Measurements from ENCODE around the gene NGB.
"Not testable (repeated sequence)": the region's sequence is repeated elsewhere in the genome, so short reads cannot be mapped to it uniquely, and the experiment has no call there.

Gene NGB

GRCh38 chr14:77290705-77291104 is 19.7 kb upstream of the NGB start:
- no peak for DNase-seq

DNA sequence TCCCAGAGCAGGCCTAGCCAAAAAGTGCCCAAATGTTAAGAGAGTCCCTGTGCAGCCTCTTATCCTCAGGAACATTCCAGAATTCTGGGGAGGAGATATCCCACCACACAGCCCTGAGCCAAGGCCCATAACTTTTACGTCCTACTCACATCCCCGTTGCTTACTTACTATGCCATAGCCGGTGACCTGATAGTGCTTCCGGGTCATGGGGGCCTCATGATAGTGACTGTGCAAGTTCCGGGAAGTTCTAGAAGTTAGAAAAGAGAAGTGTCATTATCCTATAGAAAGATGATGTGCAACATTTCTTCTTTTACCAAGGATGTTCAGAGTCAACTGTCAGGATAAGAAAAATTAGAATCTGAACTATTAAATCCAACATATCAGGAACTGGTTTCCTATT is 15.6 kb upstream of the NGB start:
- no peak for DNase-seq

- no peak for DNase-seq
These were observed 13.5 kb upstream of the NGB start for GRCh38 chr14:77284466-77284865.

DNA sequence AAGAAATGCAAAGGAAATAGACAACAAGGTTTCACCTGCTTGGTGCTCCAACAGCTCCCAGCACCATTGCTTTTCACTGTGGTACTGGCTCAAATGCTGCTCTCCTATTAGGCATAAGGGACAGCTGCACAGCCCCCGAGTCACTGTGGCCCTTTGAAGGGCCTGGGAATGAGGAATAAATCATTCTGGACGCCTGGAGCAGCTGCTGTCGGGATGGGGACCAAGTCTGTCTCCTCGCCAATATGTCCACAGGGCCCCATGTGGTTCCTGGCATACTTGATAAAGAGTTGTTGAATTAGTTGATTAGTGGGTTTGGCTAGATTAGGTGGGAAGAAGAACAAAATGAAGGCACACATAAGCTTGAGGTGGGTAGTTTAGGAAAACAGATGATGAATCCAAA is 13.1 kb upstream of the NGB start:
- DNase-seq = no peak

DNA sequence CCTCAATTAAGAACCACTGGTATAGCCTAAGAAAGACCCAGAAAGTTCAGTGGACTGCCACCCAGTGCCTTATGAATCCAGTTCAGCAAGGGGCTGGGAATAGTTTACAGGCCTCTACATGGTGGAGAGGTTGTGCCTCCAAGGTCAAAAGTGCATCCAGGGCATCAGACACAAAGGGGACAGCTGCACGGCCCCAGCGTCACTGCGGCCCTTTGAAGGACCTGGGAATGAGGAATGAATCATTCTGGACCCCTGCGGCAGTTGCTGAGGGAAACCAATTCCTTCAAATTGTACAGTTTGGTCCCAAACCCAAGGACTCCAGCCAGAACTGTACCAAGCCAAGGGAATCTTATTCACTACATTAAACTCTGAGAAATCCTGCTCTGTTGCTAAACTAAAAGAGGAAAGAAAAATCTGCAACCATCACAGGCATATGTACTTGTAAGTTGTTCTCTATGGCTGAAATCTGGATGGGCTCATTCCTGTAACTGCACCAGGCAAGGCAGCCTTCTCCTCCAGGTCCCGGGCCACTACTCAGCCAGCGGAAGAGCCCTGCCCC is 10.9 kb upstream of the NGB start:
- no peak for DNase-seq

DNA sequence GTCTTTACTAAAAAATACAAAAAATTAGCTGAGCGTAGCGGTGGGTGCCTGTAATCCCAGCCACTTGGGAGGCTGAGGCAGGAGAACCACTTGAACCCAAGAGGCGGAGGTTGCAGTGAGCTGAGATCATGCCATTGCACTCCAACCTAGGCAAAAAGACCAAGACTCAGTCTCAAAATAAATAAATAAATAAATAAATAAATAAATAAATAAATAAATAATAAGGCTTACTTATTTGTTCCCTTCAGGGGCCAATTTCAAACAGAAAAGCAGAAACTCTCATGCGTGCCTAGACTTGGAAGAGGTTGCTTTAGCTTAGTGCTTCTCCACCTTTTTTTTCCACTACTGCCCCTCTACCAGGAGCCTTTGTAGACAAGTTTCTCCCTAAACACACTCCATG is 9.9 kb upstream of the NGB start:
- not testable (repeated sequence) for DNase-seq

DNA sequence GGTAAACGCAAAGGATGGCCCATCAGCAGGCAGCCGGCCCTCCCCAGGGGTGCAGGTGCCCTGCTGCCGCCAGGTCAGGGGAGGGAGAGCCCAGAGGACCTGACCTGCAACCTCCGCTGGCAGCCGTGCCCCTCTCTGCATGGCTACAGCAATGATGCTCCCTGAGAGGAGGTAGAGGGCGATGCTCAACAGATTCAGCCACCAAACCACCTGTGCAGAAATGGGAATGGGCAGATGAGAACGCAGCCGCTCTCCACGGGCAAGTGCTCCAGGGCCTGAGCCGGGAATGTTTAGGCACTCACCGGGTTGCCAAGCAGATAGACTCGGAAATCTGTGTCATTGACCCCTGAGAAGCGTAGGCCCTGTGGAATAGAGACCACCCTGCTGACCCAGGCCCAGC is 8.7 kb upstream of the NGB start:
- DNase-seq = no peak

GRCh38 chr14:77278461-77279230 is 7.6 kb upstream of the NGB start:
- DNase-seq = no peak

GRCh38 chr14:77276959-77277358 is 6.0 kb upstream of the NGB start:
- no peak for DNase-seq

- DNase-seq = no peak
These were observed 5.4 kb upstream of the NGB start for GRCh38 chr14:77276295-77276935.

DNA sequence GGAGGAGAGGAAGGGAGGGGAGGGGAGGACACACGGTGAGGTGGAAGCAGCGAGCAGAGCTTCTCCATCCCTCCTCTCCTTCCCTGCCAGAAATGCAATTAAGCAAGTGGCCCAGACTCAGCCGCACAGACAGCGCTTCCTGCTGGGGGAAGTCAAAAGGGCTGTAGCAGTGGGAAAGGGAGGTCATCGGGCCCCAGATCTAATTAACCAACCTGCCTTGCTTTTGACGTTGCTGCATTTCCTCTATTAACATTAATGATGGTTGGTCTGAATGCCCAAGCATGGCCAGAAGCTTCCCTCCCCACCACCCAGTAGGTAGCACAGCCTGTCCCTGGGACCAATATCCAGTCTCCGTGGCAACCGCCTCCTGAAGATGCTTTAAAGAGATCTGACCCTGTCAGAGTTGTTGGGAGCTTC is 4.6 kb upstream of the NGB start:
- DNase-seq = no peak

DNA sequence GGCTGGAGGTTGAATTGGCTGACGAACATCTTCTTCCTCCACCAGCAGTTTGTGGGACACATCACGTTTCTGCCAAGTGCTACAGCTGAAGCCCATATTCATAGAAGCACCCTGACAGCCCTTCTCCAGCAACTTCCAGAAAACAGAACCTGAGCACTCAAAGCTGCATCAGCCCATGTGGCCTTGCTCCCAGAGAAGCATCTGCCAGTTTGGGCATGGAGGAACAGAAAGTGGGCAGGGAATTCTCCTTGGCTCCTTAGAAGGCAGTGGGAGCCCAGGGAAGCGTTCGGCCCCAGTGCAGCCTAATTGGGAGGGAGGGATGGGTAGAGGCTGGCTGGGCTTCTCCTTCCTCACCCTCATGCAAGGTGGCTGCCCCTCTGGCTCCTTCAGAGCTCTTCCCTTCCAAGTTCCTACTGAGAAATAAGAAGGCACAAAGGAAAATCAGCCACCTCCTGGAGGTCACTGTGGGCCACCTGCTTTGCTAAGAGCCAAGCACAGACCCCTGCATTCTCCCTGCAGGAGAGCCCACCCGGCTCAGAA is 4.1 kb upstream of the NGB start:
- no peak for DNase-seq

GRCh38 chr14:77273796-77274195 is 2.8 kb upstream of the NGB start:
- DNase-seq = no peak

GRCh38 chr14:77272261-77272660 is 1.3 kb upstream of the NGB start:
- no peak for DNase-seq

- DNase-seq = no peak
These were observed 469 bp downstream of the NGB start for GRCh38 chr14:77270361-77271112.

DNA sequence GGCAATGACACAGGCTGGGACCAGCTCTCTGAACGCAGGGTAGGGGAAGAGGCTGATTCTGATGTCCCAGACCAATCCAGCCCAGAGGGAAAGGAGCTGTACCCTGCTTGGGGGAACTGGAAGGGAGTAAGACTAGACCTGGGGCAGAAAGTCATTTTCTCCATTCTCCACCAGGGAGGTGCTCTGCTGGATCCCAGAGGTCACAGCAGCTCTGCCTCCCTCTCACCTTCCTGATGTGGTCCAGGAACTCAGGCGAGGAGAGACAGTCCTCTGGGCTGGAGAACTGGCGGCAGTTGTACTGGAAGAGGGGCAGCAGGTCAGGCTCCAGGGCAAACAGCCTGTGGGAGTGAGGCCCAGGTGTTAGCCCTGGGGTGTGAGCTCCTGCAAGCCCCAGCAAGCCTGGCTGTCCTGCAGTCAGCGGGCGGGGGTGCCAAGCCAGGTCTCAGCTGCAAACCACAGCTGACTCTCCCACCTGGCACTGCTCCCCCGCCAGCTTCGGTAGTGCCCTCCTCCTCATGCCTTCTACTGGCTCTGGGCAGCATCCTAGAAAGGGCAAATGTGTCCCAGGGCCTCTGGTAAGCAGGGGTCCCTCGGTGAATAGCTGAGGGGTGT is 1.9 kb downstream of the NGB start:
- DNase-seq = no peak

DNA sequence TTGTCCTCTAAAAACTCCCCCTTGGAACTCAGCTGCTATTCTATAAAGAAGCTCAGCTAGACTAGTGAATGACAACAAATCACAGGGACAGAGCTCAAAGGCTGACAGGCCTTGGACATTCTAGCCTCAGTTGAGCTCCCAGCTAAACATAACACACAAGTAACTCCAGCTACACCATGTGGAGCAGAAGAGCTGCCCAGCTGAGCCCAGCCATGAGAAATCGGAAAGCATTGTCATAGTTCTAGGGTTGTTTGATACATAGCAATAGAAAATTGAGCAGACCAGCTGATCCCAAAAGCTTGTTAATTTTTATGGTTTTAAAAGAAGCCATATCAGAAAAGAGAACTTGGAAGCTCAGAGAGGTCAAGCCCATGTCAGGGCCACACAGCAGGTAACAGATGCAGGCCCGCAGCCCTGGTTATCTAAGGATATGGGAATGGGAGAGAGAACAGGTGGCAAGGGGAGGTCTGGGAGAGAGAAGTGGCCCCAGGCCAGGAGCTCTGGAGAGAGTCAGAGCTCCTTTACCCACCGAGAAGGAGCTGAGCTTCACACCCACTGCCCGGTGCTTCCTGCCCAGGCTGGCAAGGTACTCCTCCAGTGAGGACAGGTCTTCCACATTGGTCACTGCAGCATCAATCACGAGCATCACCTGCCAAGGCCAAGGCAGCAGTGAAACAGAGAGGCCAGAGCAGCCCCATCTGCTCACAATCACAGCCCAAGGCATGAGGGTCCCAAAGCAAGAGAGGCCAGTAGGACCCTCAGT is 2.9 kb downstream of the NGB start:
- DNase-seq = no peak

GRCh38 chr14:77266336-77266735 is 4.7 kb downstream of the NGB start:
- no peak for DNase-seq

GRCh38 chr14:77265561-77266335 is 5.3 kb downstream of the NGB start:
- DNase-seq = no peak

GRCh38 chr14:77265187-77265515 is 5.9 kb downstream of the NGB start:
- no peak for DNase-seq

- no peak for DNase-seq
These were observed 6.4 kb downstream of the NGB start for GRCh38 chr14:77264466-77265186.
